Right cardiac atrium (tissue), 5 donors: Measurements from ENCODE around the gene FST. TPM values are rescaled to one million over a fixed set of nuclear protein-coding genes. Genes with fewer than 3 reads are reported as not detected.

ENCODE experiments used
- ATAC-seq, 2 donors: fragments of 200-7000 bp; cut with Tn5 transposase; one replicate each; pipeline versions ENCODE4 v1.8.0 to v1.9.1; 2020; ENCODE audit warnings: moderate library complexity in 2 of 2, mild to moderate bottlenecking in 1 of 2
- DNase-seq, 3 donors: peaks; one replicate each; pipeline ENCODE4 v3.0.0-alpha.2; 2020
- H3K27ac ChIP-seq: one replicate; pipeline ENCODE4 v1.5.1; 2013; ENCODE audit warnings: mild to moderate bottlenecking, low read length, control low read depth, moderate library complexity
- H3K27me3 ChIP-seq: one replicate; pipeline ENCODE4 v1.6.1; 2013; ENCODE audit not compliant: control insufficient read depth, insufficient read depth
- H3K4me1 ChIP-seq: one replicate; pipeline ENCODE4 v1.6.1; 2013; ENCODE audit warnings: low read length; ENCODE audit not compliant: control insufficient read depth, insufficient read depth
- H3K4me3 ChIP-seq: one replicate; pipeline ENCODE4 v1.5.1; 2013; ENCODE audit warnings: low read length, control low read depth
- H3K9me3 ChIP-seq: one replicate; pipeline ENCODE4 v1.6.1; 2013; ENCODE audit warnings: low read length; ENCODE audit not compliant: control insufficient read depth
- WGBS: extraction: QIAGEN DNeasy Blood & Tissue Kit; methylation state at CpG from one replicate; pipeline ENCODE4 v1.1.7; 2013; 5-methylcytosine and 5-hydroxymethylcytosine counted together
- intact Hi-C, 4 donors: fragments of 100-400 bp; cut with DNase I; formaldehyde crosslinking; loops; one replicate each; pipeline versions ENCODE4 v1.11.0 to v1.14.0; 2022 to 2023
- long read RNA-seq, 4 donors: library from polyadenylated mRNA; unstranded; transcript quantifications; one replicate each; pipeline ENCODE4 v2.0.0, GENCODE V29; 2020 to 2021
- polyA plus RNA-seq: library from polyadenylated mRNA; stranded (reverse); fragments of 200-250 nt; gene quantifications from one replicate; pipeline ENCODE4 v1.2.3, GENCODE V29; 2013
- total RNA-seq, 4 donors: library from RNA; stranded (reverse); fragmentation: NEBNext Ultra II Directional; extraction: Animal tissue kit (Norgen Biotek cat#: 25700); gene quantifications; one replicate each; pipeline ENCODE4 v1.2.1, GENCODE V29; 2021
- donor health status: healthy with polysubstance abuse.
- donor health status: DM: no; HTN: yes; CAD: no.
- donor health status: DM: no; HTN: no; CAD: no.
- donor health status: DM: no; HTN: yes; CAD: no; lungs with severe emphysema.
- donor health status: DM: yes; HTN: yes; CAD: no.

The FST gene
- 1 to 10 TPM; 2.3 to 7.1 (median 3.8) TPM for total RNA-seq
- polyA plus RNA-seq, result 3.2 TPM
- long read RNA-seq, donor 1, transcript FST-201 (6 exons, 2,519 nt), result major isoform, 5 of 7 reads
- long read RNA-seq, donor 1, partial matches to known transcripts, result 1 of 7 reads
- long read RNA-seq, donor 1, other reads (novel, unspliced or antisense), result 1 of 7 reads
- long read RNA-seq, donor 2, transcript FST-201 (6 exons, 2,519 nt), result major isoform, 5 of 6 reads
- long read RNA-seq, donor 2, partial matches to known transcripts, result 1 of 6 reads
- long read RNA-seq, donor 2, other reads (novel, unspliced or antisense), result 0 of 6 reads
- long read RNA-seq, donor 3, partial matches to known transcripts, result 0 of 2 reads
- long read RNA-seq, donor 3, other reads (novel, unspliced or antisense), result 0 of 2 reads
- long read RNA-seq, donor 4, partial matches to known transcripts, result 0 of 2 reads
- long read RNA-seq, donor 4, other reads (novel, unspliced or antisense), result 1 of 2 reads

GRCh38 chr5:53480416-53481158 lies at the start of gene FST:
TSS of gene FST (plus strand) at chr5:53480629. CDS start at chr5:53480792, 163 bp downstream.
- Histone ChIP-seq H3K9me3 (no peaks in the 10 kb centered on the region), H3K27me3 (no peaks in the 10 kb centered on the region), H3K27ac (peak within 1 kb of the TSS; percentile 62), H3K4me3 (peak within 1 kb of the TSS; percentile 91), H3K4me1 (no peaks in the 10 kb centered on the region)
- peak; percentile 33 to 69 (median 62) for DNase-seq
- WGBS, result under 1% methylated on average over 64 of the region's 64 CpGs
- intact Hi-C loops, result loop anchor here in 1 of 4 donors (5.0 kb wide), 2 partner anchors 732 to 747 kb away; no protein-coding TSS in a partner anchor
- ATAC-seq, result peak; percentile 22 to 36

DNA sequence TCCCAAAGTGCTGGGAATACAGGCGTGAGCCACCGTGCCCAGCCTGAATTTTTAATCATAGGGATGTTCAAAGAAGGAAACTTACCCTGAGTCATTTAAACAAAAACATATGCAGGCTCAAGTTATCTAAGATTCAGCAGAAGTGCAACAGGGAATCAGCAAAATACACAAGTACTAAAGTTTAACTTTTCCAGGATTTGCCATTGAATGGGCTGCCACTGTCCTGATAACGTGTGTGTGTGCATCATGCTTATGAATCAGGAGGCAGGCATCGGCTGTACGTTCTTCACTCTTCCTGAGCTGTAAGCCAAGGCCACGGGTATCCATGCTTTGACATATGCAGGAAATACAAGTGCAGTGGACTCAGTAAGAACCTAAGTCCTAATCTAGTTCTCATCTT lies 48.8 kb upstream of the FST start:
- no peak for ATAC-seq
- intact Hi-C loops, result loop anchor here in 1 of 4 donors (10.0 kb wide), 1 partner anchor 167 kb away; no protein-coding TSS in a partner anchor

DNA sequence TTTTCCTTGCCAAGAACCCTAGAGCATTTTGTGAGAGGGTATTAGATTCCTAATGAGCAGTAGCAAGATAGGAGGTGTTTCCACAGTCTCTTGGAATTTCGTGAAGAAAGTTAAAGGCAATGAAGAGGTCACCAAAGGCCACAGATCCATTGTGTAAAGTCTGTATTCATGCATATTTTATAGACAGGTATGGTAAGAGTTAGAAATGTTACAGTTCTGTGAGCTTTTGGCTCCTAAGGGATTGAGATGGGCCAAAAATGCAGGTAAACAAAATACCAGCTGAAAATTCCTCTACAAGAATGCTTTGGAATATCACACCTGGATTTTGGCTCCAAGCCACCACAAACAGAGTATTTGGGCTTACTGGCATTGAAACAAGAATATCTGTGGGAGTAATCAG lies 47.4 kb upstream of the FST start:
- Histone ChIP-seq H3K27ac (no peak overlapping the region), H3K9me3 (no peaks in the 10 kb centered on the region), H3K27me3 (no peaks in the 10 kb centered on the region), H3K4me1 (no peaks in the 10 kb centered on the region), H3K4me3 (no peak overlapping the region)
- ATAC-seq (no peak), DNase-seq (no peak)
- 40% methylated on average over 1 of the region's 1 CpG for WGBS
- intact Hi-C loops, result loop anchor here in 1 of 4 donors (10.0 kb wide), 1 partner anchor 168 kb away; no protein-coding TSS in a partner anchor

More for the DNA sequence above, 48.8 kb upstream of the FST start:
- DNase-seq, result no peak
- H3K4me1 ChIP-seq, result no peaks in the 10 kb centered on the region
- H3K4me3 ChIP-seq, result no peak overlapping the region
- WGBS, result 77% methylated on average over 6 of the region's 6 CpGs
- no peaks in the 10 kb centered on the region for H3K27me3 ChIP-seq
- H3K27ac ChIP-seq, result no peak overlapping the region
- no peaks in the 10 kb centered on the region for H3K9me3 ChIP-seq

DNA sequence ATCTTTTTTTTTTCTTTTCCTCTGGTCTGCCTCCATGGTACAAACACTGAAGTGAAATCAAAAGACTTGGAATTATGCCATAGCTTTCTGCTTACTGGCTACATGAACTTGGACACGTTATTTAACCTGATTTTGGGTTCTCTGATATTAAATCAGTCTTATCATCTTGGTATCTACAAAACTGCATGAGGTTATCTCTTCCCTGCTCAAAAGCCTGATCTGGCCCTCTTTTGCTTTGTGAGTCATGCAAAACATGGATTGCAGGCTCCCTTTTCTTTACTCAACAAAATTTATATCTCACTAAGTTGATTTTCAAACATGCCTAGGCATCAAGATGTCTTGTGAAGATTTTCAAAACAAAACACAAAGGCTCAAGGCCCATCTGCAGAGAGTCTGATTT lies 45.9 kb upstream of the FST start:
- H3K4me3 ChIP-seq, result no peak overlapping the region
- no peaks in the 10 kb centered on the region for H3K27me3 ChIP-seq
- intact Hi-C loops, result loop anchor here in 1 of 4 donors (10.0 kb wide), 1 partner anchor 170 kb away; no protein-coding TSS in a partner anchor
- no peak overlapping the region for H3K27ac ChIP-seq
- ATAC-seq (no peak), DNase-seq (no peak)
- H3K4me1 ChIP-seq, result no peaks in the 10 kb centered on the region
- no peaks in the 10 kb centered on the region for H3K9me3 ChIP-seq
- WGBS, result 60% methylated on average over 1 of the region's 1 CpG

- Histone ChIP-seq H3K4me1 (no peaks in the 10 kb centered on the region), H3K27me3 (no peaks in the 10 kb centered on the region), H3K9me3 (no peaks in the 10 kb centered on the region), H3K4me3 (no peak overlapping the region), H3K27ac (no peak overlapping the region)
- intact Hi-C loops, result loop anchor here in 1 of 4 donors (10.0 kb wide), 1 partner anchor 172 kb away; no protein-coding TSS in a partner anchor
- ATAC-seq, result no peak
- 84% methylated on average over 2 of the region's 2 CpGs for WGBS
- DNase-seq, result no peak
Observed at GRCh38 chr5:53436480-53437191, 43.8 kb upstream of the FST start.

DNA sequence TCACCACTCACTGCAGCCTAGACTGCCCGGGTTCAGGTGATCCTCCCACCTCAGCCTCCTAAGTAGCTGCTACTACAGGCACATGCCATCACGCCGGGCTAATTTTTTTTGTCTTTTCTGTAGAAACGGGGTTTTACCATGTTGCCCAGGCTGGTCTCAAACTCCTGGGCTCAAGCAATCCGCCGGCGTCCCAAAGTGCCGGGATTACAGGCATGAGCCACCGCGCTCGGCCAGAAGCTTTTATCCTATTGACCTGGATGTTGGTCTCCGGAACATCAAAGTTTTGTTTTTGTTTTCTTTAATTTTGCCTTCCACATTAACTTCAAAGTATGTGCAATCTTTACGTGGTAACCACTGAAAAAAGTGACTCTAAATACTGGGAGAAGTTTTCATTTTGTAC lies 42.4 kb upstream of the FST start:
- 95% methylated on average over 13 of the region's 13 CpGs for WGBS
- no peak overlapping the region for H3K27ac ChIP-seq
- no peaks in the 10 kb centered on the region for H3K9me3 ChIP-seq
- no peak overlapping the region for H3K4me3 ChIP-seq
- no peak for DNase-seq
- no peaks in the 10 kb centered on the region for H3K4me1 ChIP-seq
- H3K27me3 ChIP-seq, result no peaks in the 10 kb centered on the region
- ATAC-seq, result no peak
- intact Hi-C loops, result loop anchor here in 1 of 4 donors (10.0 kb wide), 1 partner anchor 173 kb away; no protein-coding TSS in a partner anchor

GRCh38 chr5:53438486-53439472 lies 41.6 kb upstream of the FST start:
- H3K4me3 ChIP-seq, result no peak overlapping the region
- ATAC-seq, result no peak
- H3K9me3 ChIP-seq, result no peaks in the 10 kb centered on the region
- WGBS, result 52% methylated on average over 6 of the region's 6 CpGs
- H3K27ac ChIP-seq, result no peak overlapping the region
- H3K27me3 ChIP-seq, result no peaks in the 10 kb centered on the region
- DNase-seq, result no peak
- H3K4me1 ChIP-seq, result no peaks in the 10 kb centered on the region
- intact Hi-C loops, result loop anchor here in 1 of 4 donors (10.0 kb wide), 1 partner anchor 174 kb away; no protein-coding TSS in a partner anchor

DNA sequence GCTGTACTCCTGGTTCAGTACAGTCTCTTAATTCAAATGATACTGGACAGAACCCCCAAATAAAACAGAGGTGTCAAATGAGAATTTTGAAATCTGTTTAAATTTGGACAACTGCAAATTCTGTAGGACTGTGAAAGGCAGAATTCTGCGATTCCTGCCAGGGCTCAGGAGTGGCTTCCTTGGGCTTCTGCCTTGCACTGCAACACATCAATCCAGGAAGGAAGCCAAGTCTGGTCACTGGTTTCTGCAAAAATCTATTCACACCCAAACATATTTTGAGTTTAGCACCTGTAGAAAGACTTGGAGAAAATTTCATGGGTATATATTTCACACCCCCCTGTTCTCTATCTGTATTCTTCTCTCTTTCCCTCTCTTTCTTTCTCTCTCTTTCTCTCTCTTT lies 37.5 kb upstream of the FST start:
- 81% methylated on average over 1 of the region's 1 CpG for WGBS
- ATAC-seq, result no peak
- H3K27me3 ChIP-seq, result no peaks in the 10 kb centered on the region
- DNase-seq, result no peak
- no peaks in the 10 kb centered on the region for H3K9me3 ChIP-seq
- no peaks in the 10 kb centered on the region for H3K4me1 ChIP-seq
- intact Hi-C loops, result no loop called here
- no peak overlapping the region for H3K4me3 ChIP-seq
- no peak overlapping the region for H3K27ac ChIP-seq

DNA sequence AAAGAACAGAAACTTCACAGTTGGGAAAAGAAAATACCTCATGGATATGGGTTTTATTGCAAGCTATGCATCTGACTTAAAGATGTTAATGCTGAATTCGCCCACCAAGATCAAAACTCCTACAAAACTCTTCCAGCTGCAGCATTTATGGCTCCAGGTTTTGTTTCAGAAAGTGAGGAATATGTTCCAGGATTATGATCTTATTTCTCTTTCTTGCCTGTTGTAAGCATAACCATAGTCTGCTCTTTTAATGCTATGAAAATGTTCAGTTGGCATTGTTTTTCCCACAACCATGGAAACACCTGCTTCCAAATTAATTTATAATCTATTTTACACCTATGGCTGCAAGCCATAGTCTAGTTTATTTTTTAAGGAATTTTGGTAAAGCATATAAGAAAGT lies 34.9 kb upstream of the FST start:
- intact Hi-C loops, result no loop called here
- ATAC-seq (no peak), DNase-seq (no peak)
- WGBS, result 70% methylated on average over 1 of the region's 1 CpG
- Histone ChIP-seq H3K27me3 (no peaks in the 10 kb centered on the region), H3K27ac (no peak overlapping the region), H3K4me1 (no peaks in the 10 kb centered on the region), H3K9me3 (no peaks in the 10 kb centered on the region), H3K4me3 (no peak overlapping the region)

DNA sequence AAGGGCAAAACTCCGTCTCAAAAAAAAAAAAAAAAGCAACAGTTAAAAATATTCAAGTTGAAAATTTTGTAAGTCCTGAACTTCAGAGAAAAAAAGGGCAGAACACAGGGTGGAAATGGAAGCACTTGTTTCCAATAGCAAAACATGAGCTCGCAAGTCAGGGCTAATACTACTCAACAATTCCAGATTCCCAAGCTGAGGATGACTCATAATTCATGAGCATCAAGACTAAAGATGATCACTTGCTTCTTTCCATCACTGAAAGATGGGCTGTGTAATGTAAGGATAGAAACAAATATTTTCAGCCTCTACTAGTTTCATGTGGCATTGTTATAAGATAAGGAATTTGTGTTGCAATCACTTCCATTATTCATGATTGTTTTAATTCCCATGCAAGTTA lies 33.5 kb upstream of the FST start:
- H3K4me1 ChIP-seq, result no peaks in the 10 kb centered on the region
- 92% methylated on average over 2 of the region's 2 CpGs for WGBS
- H3K27ac ChIP-seq, result no peak overlapping the region
- no peaks in the 10 kb centered on the region for H3K27me3 ChIP-seq
- ATAC-seq, result no peak
- intact Hi-C loops, result no loop called here
- no peak for DNase-seq
- H3K9me3 ChIP-seq, result no peaks in the 10 kb centered on the region
- no peak overlapping the region for H3K4me3 ChIP-seq
